ENCODE data around the gene GTSF1L. TPM values are rescaled to one million over a fixed set of nuclear protein-coding genes. Genes with fewer than 3 reads are reported as not detected.

The GTSF1L gene
- total RNA-seq, 1 experiment from 2014 or later: not detected

GRCh38 chr20:43680981-43681380, 45.8 kb downstream of the GTSF1L start:
- DNase-seq (ENCODE audit: low spot score): no peak
- Mint-ChIP-seq H3K4me3 (no peak overlapping the region), H3K4me1 (peaks cover 7% of the 10 kb centered on the region), H3K36me3 (peaks cover 38% of the 10 kb centered on the region), H3K9me3 (no peaks in the 10 kb centered on the region), H3K27ac (peak overlapping the region; percentile 73; the same call in 1 of the 2 replicates), H3K27me3 (ENCODE audit: low read depth) (no peaks in the 10 kb centered on the region)
- TF ChIP-seq SMAD3 (CRISPR knock-in tag; IDR thresholded peaks at IDR 0.05; ENCODE audit: borderline replicate concordance) (no peak), CTCF (IDR thresholded peaks at IDR 0.05) (no peak)
- ATAC-seq: no peak
- POLR2A ChIA-PET: no interaction called here
- CTCF ChIA-PET: interaction anchor here (0.8 kb wide), 1 partner anchor 232 kb away, joined by 4 read pairs; no protein-coding TSS in a partner anchor

- no peak for ATAC-seq
- no peaks in the 10 kb centered on the region for H3K9me3 Mint-ChIP-seq
- no peaks in the 10 kb centered on the region for H3K27me3 Mint-ChIP-seq (ENCODE audit: low read depth)
- no peak for DNase-seq (ENCODE audit: low spot score)
- peaks cover 40% of the 10 kb centered on the region for H3K36me3 Mint-ChIP-seq
- H3K4me3 Mint-ChIP-seq: no peak overlapping the region
- no peak for TF ChIP-seq NFE2L1 (CRISPR knock-in tag; IDR thresholded peaks at IDR 0.05)
- TF ChIP-seq ZBTB43 (CRISPR knock-in tag; IDR thresholded peaks at IDR 0.05): no peak
- no peak for TF ChIP-seq ZNF281 (CRISPR knock-in tag; IDR thresholded peaks at IDR 0.05)
- no peak for TF ChIP-seq SP1 (CRISPR knock-in tag; conservative IDR thresholded peaks at IDR 0.05)
- H3K4me1 Mint-ChIP-seq: peaks cover 6% of the 10 kb centered on the region
- ChIA-PET CTCF (no interaction called here), POLR2A (no interaction called here)
- no peak overlapping the region for H3K27ac Mint-ChIP-seq
Observed at GRCh38 chr20:43676368-43676767, 50.4 kb downstream of the GTSF1L start.

Other genes with a start within 250 kb of the GTSF1L start
- gene L3MBTL1, start 219.3 kb downstream of the GTSF1L start, total RNA-seq (2021): 28.3 to 28.7 TPM (median 28.3 TPM) in 3 replicates
- 0.74 to 1.2 TPM (median 0.99 TPM) in 3 replicates for gene SGK2, start 168.0 kb downstream of the GTSF1L start, total RNA-seq (2021)
- gene IFT52, start 136.1 kb downstream of the GTSF1L start, total RNA-seq (2021): 26.0 to 29.1 TPM (median 27.5 TPM) in 3 replicates
- gene MYBL2, start 59.9 kb downstream of the GTSF1L start, total RNA-seq (2021): 133 to 166 TPM (median 133 TPM) in 3 replicates
- gene TOX2, start 187.8 kb upstream of the GTSF1L start, total RNA-seq (2021): 1.9 to 3.4 TPM (median 2.4 TPM) in 3 replicates